HG02588 (cell line): ENCODE data around the gene C17orf78.
"Not testable (repeated sequence)": the region's sequence is repeated elsewhere in the genome, so short reads cannot be mapped to it uniquely, and the experiment has no call there.

Source experiments
- ATAC-seq: cut with Tn5 transposase; IDR thresholded peaks from one replicate; pipeline ENCODE4 v1.9.1; 2021; ENCODE audit warnings: mild to moderate bottlenecking, moderate library complexity; ENCODE audit not compliant: unreplicated experiment

The C17orf78 gene

DNA sequence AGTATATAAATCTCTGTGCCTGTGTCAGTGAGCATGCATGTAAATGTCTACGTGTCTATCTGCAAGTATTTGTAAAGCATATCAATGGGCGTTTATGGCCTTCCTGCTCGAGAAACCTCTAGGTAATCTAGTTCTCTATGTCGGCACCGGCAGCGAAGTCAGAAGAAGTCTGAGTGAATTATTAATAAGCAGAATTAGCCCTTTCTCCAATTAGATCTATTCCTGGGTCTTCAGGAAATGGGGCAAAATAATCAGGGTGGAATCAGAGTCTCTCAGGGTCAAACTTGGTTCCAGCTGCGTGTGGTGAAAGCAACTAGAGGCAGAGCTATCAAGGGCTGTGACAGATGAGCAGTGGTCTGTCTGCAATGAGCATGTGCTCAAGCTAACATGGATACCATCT, at the start of gene C17orf78:
Gene C17orf78, plus strand, starts transcription at position 280 of the 400 bp plus-strand sequence. Its CDS starts 108 bp downstream, at position 388.
- no peak for ATAC-seq

DNA sequence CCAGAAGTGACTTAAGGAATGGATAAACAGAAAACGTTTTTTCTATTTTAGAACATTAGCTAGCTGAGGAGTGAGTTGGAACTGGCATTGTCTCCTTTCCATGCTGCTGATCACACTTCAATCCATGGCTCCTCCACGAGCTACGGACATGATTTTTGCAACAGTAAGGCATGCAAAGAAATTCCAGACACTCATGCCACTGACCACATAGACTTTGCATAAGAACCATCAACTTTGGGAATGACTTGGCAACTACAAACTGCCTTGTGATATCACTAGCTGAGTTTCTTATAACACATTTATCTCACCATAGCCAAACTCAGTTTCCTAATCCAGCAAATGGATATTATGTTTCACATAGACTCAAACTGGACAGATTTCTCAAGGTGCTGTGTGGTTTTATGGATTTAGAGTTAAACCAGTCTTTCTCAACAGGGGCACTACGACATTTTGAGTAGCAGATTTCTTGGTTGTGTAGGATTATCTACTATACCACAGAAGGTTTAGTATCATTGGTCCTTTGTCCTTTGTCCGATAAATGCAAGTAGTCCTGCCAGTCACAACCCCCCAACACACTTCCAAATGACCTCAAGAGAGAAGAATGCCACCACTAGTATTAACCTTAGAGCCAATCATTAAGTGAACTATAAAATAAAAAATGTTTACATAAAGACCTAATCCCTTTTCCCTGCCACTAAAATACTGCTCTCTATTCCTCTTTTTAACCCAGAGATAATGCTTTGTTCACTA, 48.3 kb upstream of the C17orf78 start:
- no peak for ATAC-seq

DNA sequence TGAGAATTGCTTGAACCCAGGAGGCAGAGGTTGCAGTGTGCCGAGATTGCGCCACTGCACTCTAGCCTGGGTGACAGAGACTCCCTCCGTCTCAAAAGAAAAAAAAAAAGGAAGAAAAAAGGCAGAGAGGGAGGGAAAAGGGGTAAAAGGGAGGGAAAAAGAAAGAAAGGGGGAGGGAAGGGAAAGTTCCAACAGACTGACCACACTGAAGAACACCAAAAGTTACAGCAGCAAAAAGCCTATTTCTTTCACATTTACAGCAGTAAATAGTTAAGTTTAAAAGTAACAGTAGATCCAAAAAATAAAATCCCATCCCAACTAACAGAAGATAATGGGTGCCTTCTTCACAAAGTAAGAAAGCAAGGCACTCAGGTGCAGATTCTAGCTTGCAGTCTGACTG, 36.9 kb upstream of the C17orf78 start:
- ATAC-seq = no peak

DNA sequence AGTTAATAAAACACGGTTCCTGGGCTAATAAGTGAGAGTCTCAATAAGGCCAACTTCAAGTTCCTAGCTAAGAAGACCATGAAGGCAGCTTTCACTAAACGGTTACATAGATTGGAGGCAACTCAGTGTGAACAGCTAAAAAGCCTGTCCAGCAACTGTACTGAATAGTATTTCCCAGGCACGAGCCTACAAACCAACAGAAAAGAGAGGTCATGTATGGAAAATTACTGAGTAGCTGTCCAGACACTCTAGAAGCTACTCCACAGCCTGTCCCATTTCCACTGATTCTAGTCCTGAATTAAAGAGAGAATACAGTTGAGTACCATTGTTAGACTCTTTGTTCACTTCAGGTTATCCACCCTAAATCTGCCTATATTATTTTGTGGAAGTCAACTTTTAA, 36.5 kb upstream of the C17orf78 start:
- ATAC-seq = no peak

DNA sequence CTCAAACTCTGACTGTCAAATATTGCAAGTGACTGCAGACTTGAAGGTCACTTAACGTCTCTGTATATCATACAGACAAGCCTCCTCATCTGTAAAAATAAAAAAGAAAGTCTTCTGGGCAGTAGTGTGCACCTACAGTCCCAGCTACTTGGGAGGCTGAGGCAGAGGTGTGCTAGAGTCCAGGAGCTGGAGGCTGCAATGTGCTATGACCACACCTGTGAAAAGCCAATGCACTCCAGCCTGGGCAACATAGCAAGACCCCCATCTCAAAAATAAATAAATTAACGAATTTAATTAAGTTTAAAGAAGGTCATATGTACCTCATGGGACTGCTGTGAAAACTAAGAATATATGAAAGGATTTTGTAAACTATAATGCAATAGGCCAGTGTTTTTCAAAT, 35.0 kb upstream of the C17orf78 start:
- ATAC-seq = no peak

DNA sequence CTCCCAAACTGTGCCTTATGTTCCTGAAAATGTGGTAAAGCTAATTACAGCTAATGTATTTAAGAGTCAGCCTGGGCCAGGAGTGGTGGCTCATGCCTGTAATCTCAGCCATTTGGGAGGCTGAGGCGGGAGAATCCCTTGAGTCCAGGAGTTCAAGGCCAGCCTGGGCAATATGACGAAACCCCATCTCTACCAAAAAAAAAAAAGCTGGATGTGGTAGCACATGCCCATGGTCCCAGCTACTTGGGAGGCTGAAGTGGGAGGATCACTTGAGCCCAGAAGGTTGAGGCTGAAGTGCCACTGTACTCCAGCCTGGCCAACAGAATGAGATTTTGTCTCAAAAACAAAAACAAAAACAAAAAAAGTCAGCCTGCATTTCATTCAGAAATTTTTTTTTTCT, 33.2 kb upstream of the C17orf78 start:
- ATAC-seq = no peak

DNA sequence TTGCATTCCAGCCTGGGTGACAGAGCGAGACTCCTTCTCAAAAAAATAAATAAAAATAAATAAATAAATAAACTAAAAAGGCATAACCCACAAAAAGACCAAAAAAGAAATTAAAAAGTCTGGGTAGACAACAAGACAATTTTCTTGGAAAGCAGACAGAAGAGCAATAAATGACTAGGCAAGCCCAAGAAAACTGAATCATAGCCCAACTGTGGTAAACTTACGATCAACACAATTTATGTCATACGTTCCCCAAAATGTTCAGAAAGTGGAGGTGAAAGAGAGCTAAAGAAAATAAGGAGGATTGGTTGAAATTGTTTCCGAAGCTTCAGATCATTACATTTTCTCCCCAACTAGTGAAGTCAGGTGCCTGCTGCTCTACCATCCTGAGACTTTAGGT, 31.3 kb upstream of the C17orf78 start:
- ATAC-seq = no peak

DNA sequence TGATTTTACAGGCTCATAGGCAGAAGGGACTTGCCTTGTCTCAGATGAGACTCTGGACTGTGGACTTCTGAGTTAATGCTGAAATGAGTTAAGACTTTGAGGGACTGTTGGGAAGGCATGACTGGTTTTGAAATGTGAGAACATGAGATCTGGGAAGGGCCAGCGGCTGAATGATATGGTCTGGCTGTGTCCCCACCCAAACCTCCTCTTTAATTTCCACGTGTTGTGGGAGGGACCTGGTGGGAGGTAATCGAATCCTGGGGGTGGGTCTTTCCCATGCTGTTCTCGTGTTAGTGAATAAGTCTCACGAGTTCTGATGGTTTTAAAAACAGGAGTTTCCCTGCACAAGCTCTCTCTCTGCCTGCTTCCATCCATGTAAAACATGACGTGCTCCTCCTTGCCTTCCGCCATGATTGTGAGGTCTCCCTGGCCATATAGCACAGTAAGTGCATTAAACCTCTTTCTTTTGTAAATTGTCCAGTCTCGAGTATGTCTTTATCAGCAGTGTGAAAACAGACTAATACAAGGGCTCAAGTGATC, 28.9 kb upstream of the C17orf78 start:
- not testable (repeated sequence) for ATAC-seq

DNA sequence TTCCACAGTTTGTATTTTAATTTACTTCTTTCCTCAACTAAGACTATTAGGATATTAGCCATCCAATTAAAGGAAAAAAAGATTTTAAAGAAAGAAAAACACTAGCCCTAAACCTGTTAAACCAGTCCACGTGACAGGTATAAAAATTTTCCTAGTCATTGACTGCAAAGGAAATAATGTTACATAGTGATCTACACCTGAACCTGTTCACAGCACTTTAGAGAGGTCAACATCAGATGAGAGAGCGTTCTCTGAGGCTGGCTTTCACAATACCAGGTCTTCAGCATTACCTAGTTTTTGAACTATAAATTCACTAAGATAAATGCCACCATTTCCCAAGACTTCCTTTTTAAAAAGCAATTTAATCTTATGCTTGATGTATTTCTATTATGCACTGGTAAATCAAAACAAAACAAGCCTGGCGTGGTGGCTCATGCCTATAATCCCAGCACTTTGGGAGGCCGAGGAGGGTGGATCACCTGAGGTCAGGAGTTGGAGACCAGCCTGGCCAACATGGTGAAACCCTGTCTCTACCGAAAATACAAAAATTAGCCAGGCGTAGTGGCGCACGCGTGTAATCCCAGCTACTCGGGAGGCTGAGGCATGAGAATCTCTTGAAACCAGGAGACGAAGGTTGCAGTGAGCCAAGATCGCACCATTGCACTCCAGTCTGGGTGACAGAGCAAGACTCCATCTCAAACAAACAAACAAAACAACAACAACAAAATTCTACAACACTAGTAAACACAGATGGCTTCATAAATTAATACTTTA, 18.8 kb upstream of the C17orf78 start:
- ATAC-seq = not testable (repeated sequence)

DNA sequence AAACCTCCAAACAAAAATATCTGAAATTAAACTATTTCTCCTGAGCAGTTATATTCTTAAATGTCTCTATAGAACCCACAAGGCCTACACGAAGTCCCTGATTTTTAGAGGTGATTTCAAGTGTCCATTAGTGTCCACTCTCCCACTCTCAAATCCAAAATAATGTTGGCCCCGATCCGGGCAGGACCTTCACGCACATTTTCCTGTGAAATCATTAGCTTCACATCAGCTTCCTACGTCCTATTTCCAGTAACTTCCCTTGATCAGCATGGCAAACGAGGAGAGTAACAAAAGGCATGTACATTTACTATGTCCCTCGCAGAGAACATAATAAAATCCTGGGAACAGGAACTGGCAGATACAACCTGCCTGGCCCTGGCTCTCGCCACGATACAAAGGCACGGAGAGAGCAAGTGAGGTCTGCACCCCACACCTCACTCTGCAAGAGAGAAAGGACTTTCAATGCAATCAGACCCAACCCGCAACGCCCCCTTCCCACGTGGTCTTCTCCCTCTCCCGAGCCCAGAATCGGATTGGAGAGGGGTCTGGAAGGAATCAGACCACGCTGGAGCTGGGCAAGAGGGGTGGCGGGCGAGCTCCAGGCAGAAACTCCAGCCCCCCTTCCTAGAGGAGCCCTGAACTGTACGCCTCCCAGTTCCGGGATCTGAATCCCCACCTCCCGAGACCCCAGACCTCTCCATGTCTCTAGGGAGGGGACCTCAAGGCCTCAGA, 17.5 kb upstream of the C17orf78 start:
- ATAC-seq = no peak

DNA sequence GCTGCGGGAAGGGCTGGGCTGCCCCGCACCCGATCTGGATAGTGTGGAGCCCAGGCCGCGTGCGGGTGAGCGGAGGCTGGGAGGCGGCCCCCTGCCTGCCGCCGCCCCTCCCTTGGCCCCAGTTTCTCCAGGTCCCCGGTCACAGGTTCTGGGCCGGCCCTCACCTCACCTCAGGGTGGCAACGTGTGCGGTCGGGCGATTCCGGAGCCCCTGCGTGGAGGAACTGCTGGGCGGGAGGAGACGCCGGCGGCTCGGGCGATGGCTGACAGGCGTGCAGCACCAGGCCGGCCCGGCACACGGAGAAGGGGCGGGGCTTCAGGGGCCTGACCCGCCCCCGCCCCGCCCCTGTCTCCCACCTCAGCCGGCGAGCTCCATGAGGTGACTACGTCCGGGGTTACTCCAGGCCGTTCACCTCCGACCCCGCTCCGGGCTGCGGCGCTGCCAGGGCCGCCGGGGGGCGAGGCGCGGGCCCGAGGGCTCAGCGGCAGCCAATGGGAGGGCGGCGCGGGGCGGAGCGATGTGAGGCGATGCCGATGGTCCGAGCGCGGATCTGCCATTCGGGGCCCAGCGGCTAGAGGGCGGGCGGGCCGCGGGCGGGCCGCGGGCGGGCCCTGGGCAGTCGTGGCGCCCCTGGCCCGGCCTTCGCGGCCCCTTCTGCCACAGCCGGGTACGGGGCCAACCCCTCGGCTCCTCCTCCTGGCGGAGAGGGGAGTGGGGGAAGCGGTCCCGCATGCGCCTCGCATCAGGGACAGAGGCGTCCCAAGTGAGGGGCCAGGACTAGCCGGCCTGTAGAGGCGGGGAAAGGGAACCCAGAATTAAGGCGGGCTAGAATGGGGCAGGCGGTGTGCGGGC, 16.7 kb upstream of the C17orf78 start:
- peak; percentile 89 for ATAC-seq

DNA sequence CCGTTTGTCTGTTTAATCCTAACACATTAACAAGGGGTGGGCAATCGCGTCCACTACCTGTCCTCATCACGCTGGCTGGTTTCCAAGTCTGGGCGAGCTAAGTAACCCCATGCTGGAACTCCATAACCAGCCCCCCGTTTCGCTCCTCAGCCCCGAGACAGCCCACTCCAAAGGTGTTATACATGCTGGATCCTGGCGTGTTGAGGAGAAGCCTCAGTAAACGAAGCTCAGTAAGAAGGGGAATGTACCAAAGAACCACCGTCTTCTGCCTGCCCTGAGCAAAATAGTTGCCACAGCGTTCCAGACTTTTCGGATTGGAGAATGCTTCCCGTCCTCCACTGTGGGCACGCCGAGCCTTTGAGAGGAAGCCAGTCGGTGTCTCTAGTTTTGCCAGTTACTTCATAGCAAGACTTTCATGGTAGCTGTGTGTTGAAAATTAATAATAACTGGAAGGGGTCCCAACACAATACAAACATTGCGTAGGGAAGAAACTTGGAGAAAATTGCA, 16.1 kb upstream of the C17orf78 start:
- no peak for ATAC-seq

DNA sequence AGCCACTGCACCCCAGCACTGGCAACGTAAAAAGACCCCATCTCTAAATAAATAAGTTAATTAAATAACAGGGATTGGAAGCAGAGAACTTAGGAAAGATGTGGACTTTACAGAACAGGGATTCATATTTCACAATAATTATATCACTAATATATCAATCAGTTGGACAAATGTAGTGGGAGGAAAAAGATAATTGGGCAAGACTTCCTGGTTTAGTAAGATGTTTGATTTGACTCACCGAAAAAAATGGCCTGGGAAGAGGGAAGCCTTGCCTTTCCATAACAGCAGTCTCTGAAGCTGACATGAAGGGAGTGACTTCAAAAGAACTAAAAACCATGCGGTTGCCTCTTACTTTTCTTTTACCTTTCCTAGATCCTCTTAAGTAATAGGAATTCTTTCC, 15.2 kb upstream of the C17orf78 start:
- ATAC-seq = no peak

DNA sequence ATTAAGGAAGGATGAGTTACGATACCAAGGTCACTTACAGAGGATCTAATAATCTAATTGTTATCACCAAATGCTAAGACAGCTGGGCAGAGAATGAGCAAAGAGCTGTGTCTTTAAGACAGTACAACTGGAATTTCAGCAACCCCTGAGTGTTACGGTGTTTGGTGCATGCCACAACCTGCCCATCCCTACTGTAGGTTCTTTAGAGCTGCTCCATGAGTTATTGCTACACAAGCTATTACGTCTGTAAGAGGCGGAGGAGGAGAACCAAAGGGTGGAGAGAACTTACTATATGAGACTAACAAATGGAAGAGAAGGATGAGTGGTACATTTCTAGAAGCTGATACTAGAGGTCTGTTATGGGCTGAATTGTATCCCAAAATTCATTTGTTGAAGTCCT, 14.2 kb upstream of the C17orf78 start:
- ATAC-seq = no peak

DNA sequence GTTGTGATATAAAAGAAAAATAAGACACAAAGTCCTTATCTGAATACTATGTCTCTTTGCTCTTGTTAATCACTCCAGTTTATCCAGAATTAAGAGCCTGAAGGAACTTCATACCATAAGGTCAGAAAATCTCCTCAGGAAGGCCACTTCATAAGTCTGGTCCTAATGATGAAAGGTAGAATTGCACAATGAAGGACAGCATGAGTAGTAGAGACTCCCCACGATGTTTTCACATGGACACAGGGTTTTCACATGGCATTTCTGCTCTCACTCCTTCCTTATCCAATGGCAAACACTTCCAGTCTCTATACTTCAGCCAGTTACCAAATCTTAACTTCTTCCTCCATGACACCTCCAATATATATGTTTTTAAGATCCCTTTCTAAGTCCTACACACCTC, 10.2 kb upstream of the C17orf78 start:
- no peak for ATAC-seq

DNA sequence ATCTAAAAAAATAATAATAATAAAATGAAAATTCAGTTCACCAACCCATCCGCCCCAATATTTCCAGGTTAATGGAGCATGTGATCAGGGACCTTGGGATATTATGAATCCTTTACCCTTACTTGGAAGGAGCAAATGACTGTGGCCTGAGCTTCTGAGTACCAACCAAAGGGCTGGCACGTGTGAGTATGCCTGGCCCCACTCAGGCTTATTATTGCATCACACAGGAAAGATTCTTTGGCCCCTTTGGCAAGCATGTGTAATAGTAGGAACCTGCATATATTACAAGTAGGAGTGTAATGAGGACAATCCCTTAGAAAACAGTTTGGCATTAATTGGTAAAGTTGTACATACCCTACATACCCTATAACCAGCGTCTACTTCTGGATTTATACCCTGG, 7.2 kb upstream of the C17orf78 start:
- ATAC-seq = no peak

DNA sequence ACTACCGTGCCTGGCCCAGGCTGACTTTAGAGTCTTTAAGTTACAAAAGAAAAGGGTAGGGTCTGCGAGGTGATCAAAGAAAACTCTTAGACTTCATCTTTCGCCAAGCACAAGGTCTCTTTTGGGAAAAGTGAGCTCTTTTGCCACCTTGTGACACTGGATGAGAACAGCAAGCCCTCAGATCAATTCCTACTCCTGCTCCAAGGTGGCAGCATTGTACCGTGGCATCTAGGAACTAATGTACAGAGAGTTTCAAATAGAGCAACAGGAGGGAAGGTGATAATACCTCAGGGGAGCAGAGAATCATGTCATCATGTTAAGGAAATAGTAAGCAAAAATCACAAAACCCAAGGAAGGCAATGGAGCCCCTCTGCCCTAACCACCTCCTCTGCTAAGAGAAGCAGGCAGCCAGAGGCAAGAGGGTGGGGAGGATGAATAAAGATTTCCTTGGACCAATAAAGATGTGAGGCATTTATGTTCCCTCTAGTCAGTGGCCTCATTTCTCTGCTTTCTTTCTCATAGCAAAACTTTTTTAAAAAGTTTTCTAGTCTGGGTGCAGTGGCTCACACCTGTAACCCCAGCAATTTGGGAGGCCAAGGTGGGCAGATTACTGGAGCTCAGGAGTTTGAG, 2.1 kb upstream of the C17orf78 start:
- ATAC-seq = peak; percentile 50

DNA sequence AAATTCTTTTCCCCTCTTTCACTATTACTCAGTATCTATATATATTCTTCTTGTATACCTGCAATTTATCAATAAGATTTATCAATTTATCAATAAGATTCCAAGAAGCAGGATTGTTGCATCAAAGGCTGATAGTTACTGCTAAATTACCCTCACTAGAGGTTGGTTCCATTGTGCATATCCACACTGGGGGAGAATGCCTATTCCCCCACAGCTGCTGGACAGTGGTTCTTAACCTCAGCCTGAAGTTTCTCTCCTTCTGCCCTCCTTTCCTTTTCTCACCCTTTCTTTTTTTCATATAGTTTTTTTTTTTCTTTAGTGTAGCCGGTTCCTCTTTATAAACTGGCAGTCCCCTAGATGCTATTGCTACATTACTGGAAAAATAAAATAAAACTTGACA, 6.3 kb downstream of the C17orf78 start:
- no peak for ATAC-seq

DNA sequence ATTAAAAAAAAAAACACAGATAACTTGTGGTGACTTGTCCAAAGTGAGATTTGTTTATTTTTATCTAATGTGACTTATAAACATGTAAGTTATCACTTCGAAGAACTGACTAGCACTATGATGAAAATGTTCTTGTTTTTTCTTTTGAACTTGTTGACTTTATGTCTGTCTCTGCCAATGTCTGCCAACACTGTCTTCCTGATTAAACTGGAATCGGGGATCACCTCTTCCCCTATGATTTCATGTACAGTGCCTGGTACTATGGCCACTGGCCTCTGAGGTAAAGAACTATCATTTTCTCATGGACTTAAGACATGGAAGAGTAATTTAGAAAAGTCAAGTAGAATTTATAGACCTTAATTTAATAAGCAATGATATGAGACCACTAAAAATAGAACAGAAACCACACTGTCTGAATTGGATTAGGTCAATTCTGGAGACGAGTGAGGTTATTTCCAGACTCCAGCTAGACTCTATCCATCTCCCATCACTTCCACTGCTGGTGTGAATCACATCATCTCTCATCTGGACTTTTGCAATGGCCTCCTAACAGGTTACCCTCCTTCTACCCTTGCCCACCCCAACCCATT, 8.9 kb downstream of the C17orf78 start:
- ATAC-seq = no peak
